ENCODE measurements around the gene PTPA. TPM values are rescaled to one million over a fixed set of nuclear protein-coding genes. Genes with fewer than 3 reads are reported as not detected.
A peak's percentile ranks its signal among the peaks of the same experiment; 100 is the strongest.

The PTPA gene
- total and polyA plus RNA-seq, 9 of the 15 experiments (the other 6 are each of a cell fraction or from before 2014, with no cell fraction given) = 1.7 to 121 (median 72.6) TPM

GRCh38 chr9:129175515-129175824, 64.3 kb downstream of the PTPA start:
- WGBS (ENCODE audit: insufficient coverage, low coverage, missing lambda C conversion rate) = 7% methylated on average over 7 of the region's 10 CpGs
- no peak for ATAC-seq
- intact Hi-C loops (cut with micrococcal nuclease) (loop anchor here (2.0 to 10.0 kb wide), 6 partner anchors 35 to 435 kb away; no protein-coding TSS in a partner anchor), in situ Hi-C loops (cut with MboI) (loop anchor here (10.0 kb wide), 2 partner anchors 239 to 309 kb away; no protein-coding TSS in a partner anchor)
- POLR2A ChIA-PET = interaction anchor here (0.7 to 2.2 kb wide), 2 partner anchors 10 to 11 kb away, joined by 3 to 9 read pairs; no protein-coding TSS in a partner anchor
- TF ChIP-seq TAF7 (tag; IDR thresholded peaks at IDR 0.05) (no peak), CC2D1A (IDR thresholded peaks at IDR 0.05) (no peak), CHD1 (IDR thresholded peaks at IDR 0.05; ENCODE audit: low read length) (peak; percentile 11), UBTF (IDR thresholded peaks at IDR 0.05; ENCODE audit: borderline replicate concordance in 1 of 2, low read depth in 2 of 2, low read length in 2 of 2) (0 out of 4 replicates have a peak, but pooled peaks of 1 of the 2 experiments have one; percentile 12), PHF8 (IDR thresholded peaks at IDR 0.05; ENCODE audit: borderline replicate concordance, low read length) (peak; percentile 15; the same call in 1 of the 2 replicates)
- TF ChIP-seq, protein P1, sequence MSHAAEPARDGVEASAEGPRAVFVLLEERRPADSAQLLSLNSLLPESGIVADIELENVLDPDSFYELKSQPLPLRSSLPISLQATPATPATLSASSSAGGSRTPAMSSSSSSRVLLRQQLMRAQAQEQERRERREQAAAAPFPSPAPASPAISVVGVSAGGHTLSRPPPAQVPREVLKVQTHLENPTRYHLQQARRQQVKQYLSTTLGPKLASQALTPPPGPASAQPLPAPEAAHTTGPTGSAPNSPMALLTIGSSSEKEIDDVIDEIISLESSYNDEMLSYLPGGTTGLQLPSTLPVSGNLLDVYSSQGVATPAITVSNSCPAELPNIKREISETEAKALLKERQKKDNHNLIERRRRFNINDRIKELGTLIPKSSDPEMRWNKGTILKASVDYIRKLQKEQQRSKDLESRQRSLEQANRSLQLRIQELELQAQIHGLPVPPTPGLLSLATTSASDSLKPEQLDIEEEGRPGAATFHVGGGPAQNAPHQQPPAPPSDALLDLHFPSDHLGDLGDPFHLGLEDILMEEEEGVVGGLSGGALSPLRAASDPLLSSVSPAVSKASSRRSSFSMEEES (CRISPR knock-in tag; IDR thresholded peaks at IDR 0.05) = no peak
- Histone ChIP-seq H3K9me3 (replicated peaks; ENCODE audit: control insufficient read depth, insufficient read depth, low read depth, low read length) (no peaks in the 10 kb centered on the region), H3K4me1 (replicated peaks in 1 of 2; ENCODE audit: control insufficient read depth in 2 of 2, insufficient read depth in 2 of 2, low read length in 2 of 2) (peaks cover 18 to 64% of the 10 kb centered on the region in 2 experiments; a peak in 4 of 5 replicates), H3K79me2 (ENCODE audit: control insufficient read depth, insufficient read depth, low read length) (peaks cover 6% of the 10 kb centered on the region; the same call in 2 of the 3 replicates), H3K9me1 (ENCODE audit: control insufficient read depth, insufficient read depth, low read length) (no peaks in the 10 kb centered on the region), H3K27me3 (ENCODE audit: control insufficient read depth in 2 of 2, insufficient read depth in 2 of 2, low read length in 2 of 2) (peaks cover 8 to 19% of the 10 kb centered on the region in 2 experiments; a peak in 4 of 5 replicates), H3K36me3 (ENCODE audit: control insufficient read depth, insufficient read depth, low read length) (no peaks in the 10 kb centered on the region), H2AFZ (ENCODE audit: low read depth, low read length) (peak overlapping the region; percentile 96), H3K9ac (ENCODE audit: insufficient read depth in 1 of 2, low read depth in 2 of 2, low read length in 2 of 2) (peak overlapping the region; percentile 7 to 79), H4K20me1 (replicated peaks; ENCODE audit: control insufficient read depth, insufficient read depth, low read length) (no peaks in the 10 kb centered on the region), H3K4me3 (peak overlapping the region; percentile 49), H3K4me2 (ENCODE audit: insufficient read depth, low read length) (peak overlapping the region; percentile 81), H3K27ac (ENCODE audit: extremely low read depth, low read depth, low read length) (peak overlapping the region; percentile 49)
- CTCF ChIA-PET (ENCODE audit: low intra/inter-chr PET ratio) = interaction anchor here (1.1 to 2.3 kb wide), 3 partner anchors 36 to 435 kb away, joined by 3 to 17 read pairs (median 6); no protein-coding TSS in a partner anchor
- DNase-seq (ENCODE audit: extremely low read depth in 1 of 4, low spot score in 3 of 4) = no peak
- no TSS peak for BruUV-seq (replicated peaks)
- FAIRE-seq = no peak
